ENCODE data around the gene RAB4B. TPM values are rescaled to one million over a fixed set of nuclear protein-coding genes. Genes with fewer than 3 reads are reported as not detected.
"Not testable (repeated sequence)": the region's sequence is repeated elsewhere in the genome, so short reads cannot be mapped to it uniquely, and the experiment has no call there.

RAB4B gene
- total RNA-seq, 1 experiment from 2014 or later, result 32.4 TPM

- DNase-seq (ENCODE audit: low read depth), result peak; percentile 49
Measured at GRCh38 chr19:40822704-40823553, 44.9 kb downstream of the RAB4B start.

- DNase-seq (ENCODE audit: low read depth), result not testable (repeated sequence)
Measured at GRCh38 chr19:40824916-40825315, 46.9 kb downstream of the RAB4B start.

DNA sequence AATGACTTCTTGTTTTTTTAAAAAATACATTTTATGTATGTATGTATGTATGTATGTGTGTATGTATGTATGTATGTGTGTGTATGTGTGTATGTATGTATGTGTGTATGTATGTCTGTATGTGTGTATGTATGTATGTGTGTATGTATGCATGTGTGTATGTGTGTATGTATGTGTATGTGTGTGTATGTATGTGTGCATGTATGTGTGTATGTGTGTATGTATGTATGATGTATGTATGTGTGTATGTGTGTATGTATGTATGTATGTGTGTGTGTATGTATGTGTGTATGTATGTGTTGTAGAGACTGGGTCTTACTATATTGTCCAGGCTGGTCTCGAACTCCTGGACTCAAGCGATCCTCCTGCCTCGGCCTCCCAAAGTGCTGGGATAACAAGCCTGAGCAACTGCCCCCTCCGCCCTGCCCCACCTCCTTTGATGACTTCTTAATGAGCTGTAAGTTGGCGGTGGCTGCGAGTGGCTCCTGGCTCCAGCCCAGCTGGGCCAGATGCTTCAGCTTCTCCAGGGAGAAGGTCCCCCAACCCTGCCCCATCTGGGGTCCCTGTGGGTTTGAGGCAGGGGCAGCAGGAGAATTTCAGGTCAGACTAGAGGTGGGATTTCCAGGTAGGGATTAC is 47.5 kb downstream of the RAB4B start:
- DNase-seq (ENCODE audit: low read depth), result not testable (repeated sequence)

- DNase-seq (ENCODE audit: low read depth), result not testable (repeated sequence)
Measured at GRCh38 chr19:40826312-40826698, 48.3 kb downstream of the RAB4B start.

DNA sequence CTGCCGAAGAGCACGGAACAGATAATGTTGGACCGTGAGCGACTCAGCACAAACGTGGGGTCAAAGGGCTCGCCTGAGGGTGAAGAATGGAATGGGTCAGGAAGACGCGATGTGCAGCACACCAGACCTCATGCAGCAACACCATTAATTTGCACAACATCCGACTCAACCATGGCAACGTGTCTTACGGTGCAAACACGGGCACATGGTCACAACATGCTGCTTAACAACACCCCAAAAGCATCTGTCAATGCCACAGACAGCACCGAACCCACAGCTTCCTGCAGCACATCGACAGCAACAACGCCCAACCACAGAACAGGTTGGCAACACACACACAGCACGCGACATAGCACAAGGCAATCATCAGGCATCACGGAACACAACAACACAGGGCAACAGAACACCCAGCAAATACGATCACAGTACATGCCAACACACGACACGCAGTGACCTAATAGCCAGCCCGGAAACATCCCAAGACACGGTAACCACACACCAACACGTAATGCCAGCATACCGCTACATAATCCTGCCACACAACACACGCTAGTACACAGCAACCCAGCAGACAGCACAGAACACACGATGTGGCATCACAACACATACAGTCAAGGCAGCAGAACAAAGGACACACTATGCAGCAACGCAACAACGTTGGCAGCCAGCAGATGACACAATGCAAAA is 48.8 kb downstream of the RAB4B start:
- not testable (repeated sequence) for DNase-seq (ENCODE audit: low read depth)

- DNase-seq (ENCODE audit: low read depth), result no peak
Measured at GRCh38 chr19:40827386-40828247, 49.6 kb downstream of the RAB4B start.

DNA sequence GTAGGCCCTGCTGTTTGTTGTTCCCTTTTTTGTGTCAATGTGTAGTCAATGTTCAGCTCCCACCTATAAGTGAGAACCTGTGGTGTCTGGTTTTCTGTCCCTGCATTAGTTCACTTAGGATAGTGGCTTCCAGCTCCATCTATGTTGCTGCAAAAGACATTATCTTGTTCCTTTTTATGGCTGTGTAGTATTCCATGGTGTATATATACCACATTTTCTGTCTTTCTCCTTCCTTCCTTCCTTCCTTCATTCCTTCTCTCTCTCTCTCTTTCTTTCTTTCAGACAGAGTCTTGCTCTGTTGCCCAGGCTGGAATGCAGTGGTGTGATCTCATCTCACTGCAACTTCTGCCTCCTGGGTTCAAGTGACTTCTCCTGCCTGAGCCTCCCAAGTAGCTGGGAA is 51.2 kb downstream of the RAB4B start:
- DNase-seq (ENCODE audit: low read depth), result no peak

- DNase-seq (ENCODE audit: low read depth), result not testable (repeated sequence)
Measured at GRCh38 chr19:40830741-40831140, 52.7 kb downstream of the RAB4B start.

DNA sequence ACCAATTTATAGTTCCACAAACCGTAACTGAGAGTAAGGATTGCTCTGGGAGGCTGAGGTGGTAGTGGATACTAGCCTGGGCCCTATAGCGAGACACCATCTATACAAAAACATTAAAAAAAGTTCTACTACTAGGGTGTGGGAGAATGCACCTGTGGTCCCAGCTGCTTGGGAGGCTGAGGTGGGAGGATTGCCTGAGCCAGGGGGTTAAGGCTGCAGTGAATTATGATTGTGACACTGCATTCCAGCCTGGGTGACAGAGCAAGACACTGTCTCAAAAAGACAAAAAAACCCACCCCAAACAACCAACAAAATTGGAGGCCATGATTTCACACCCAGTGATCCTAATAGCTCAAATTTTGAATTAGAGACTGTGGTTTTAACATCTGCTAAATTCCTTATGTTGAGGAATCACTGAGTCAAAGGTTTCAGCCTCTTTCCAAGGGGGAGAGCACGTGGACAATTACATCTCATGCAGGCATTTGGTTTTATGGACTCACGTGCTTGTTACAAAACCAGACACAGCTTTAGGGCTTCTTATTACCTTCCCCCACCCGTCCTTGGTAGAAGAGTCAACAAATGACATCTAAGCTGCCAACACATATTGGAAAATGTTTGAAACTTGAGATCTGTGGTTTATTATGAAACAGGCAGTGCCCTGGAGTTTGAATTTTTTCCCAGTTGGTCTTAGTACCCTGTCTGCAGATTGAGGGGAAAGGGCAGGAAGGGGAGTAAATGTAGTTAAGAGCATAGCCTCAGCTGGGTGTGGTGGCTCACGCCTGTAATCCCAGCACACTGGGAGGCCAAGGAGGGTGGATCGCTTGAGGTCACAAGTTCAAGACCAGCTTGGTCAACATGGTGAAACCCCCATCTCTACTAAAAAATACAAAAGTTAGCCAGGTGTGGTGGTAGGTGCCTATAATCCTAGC is 53.7 kb downstream of the RAB4B start:
- peak; percentile 90 for DNase-seq (ENCODE audit: low read depth)

GRCh38 chr19:40832431-40832790 is 54.4 kb downstream of the RAB4B start:
- DNase-seq (ENCODE audit: low read depth), result not testable (repeated sequence)

GRCh38 chr19:40833728-40834533 is 55.9 kb downstream of the RAB4B start:
- not testable (repeated sequence) for DNase-seq (ENCODE audit: low read depth)

DNA sequence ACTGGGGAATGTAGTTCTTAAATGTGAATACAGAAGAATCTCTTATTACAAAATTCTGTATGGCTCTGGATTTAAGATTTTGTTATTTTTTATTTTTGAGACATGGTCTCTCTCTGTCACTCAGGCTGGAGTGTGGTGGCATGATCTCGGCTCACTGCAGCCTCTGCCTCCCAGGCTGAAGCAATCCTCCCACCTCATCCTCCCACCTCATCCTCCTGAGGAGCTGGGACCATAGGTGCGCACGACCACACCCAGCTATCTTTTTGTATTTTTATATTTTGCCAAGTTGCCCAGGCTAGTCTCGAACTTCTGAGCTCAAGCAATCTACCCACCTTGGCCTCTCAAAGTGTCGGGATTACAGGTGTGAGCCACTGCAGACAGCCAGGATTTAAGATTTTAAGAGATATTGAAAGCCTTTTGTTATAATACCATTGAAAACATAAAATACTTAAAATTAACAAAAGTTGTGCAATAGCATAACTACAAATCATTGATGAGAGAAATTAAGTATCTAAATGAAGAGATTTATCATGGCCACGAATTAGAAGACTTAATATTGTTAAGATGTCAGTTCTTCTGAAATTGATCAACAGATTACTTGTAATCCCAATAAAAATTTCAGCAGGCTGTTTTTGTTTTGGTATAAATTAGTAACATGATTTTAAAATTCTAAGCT is 58.8 kb downstream of the RAB4B start:
- no peak for DNase-seq (ENCODE audit: low read depth)

GRCh38 chr19:40838477-40838876 is 60.4 kb downstream of the RAB4B start:
- not testable (repeated sequence) for DNase-seq (ENCODE audit: low read depth)

- not testable (repeated sequence) for DNase-seq (ENCODE audit: low read depth)
Measured at GRCh38 chr19:40842012-40842411, 64.0 kb downstream of the RAB4B start.

- not testable (repeated sequence) for DNase-seq (ENCODE audit: low read depth)
Measured at GRCh38 chr19:40842997-40843652, 65.1 kb downstream of the RAB4B start.

- DNase-seq (ENCODE audit: low read depth), result not testable (repeated sequence)
Measured at GRCh38 chr19:40843653-40844052, 65.6 kb downstream of the RAB4B start.
